Ovary (tissue), 9 donors: ENCODE measurements around the gene UBE2N. TPM values are rescaled to one million over a fixed set of nuclear protein-coding genes. Genes with fewer than 3 reads are reported as not detected.

Experiments used
- DNase-seq, 5 donors: peaks; one replicate each; pipeline ENCODE4 v3.0.0-alpha.2; 2019 to 2020
- H3K27ac ChIP-seq, 2 donors: fragments of 200-600 bp; one replicate each; pipeline versions ENCODE4 v1.5.1 to v1.8.0; 2019 to 2022
- H3K27me3 ChIP-seq: fragments of 200-600 bp; one replicate; pipeline ENCODE4 v1.8.0; 2022
- H3K36me3 ChIP-seq: fragments of 200-600 bp; sonication (generic); one replicate; pipeline ENCODE4 v1.5.1; 2019
- H3K4me1 ChIP-seq: one replicate; pipeline ENCODE4 v1.8.1; 2013; ENCODE audit warnings: mild to moderate bottlenecking, moderate library complexity; ENCODE audit not compliant: insufficient read depth
- H3K4me3 ChIP-seq: fragments of 200-600 bp; sonication (generic); one replicate; pipeline ENCODE4 v1.5.1; 2017
- H3K9me3 ChIP-seq, 2 donors: fragments of 200-600 bp in 1 of 2; sonication (generic) in 1 of 2; one replicate each; pipeline versions ENCODE4 v1.5.1 to v1.8.1; 2013 to 2019; ENCODE audit warnings: mild to moderate bottlenecking in 1 of 2, moderate library complexity in 1 of 2
- EP300 ChIP-seq: sonication (generic); formaldehyde crosslinking; IDR thresholded peaks from one replicate; pipeline ENCODE4 v1.6.1; 2017; ENCODE audit warnings: antibody characterized with exemption
- POLR2A ChIP-seq: fragments of 450-650 bp; IDR thresholded peaks from one replicate; pipeline ENCODE4 v1.6.1; 2017; ENCODE audit warnings: antibody characterized with exemption, mild to moderate bottlenecking, moderate library complexity
- WGBS, 3 donors: extraction: QIAGEN DNeasy Blood & Tissue Kit in 1 of 3; methylation state at CpG; one replicate each; pipeline versions ENCODE4 v1.1.5 to v1.1.7; 2013 to 2017; 5-methylcytosine and 5-hydroxymethylcytosine counted together
- intact Hi-C, 4 donors: fragments of 100-400 bp; cut with DNase I; formaldehyde crosslinking; loops; one replicate each; pipeline versions ENCODE4 v1.11.0 to v1.15.1; 2022 to 2023
- polyA plus RNA-seq, 2 donors: library from polyadenylated mRNA; stranded (reverse); fragments of 200-250 nt in 1 of 2; fragments of 350-450 nt in 1 of 2; fragmentation: Illumina TruSeq in 1 of 2; extraction: RNeasy Lipid Tissue Mini Kit (QIAGEN cat#74804) in 1 of 2; gene quantifications; one replicate each; pipeline ENCODE4 v1.2.3, GENCODE V29; 2013 to 2014
- total RNA-seq, 7 donors: library from RNA; depleted of rRNA in 2 of 7; stranded (reverse); fragments of >200 nt in 2 of 7; fragmentation: NEBNext Ultra II Directional in 3 of 7; extraction: Animal tissue kit (Norgen Biotek cat#: 25700) in 3 of 7; gene quantifications; one replicate each; pipeline versions ENCODE4 v1.1.0 to v1.2.4, GENCODE V29; 2016 to 2023
- TF ChIP-seq, protein P1 (sequence below), 3 donors: fragments of 450-650 bp in 2 of 3; fragments of 200-600 bp in 1 of 3; IDR thresholded peaks; one replicate each; pipeline versions ENCODE4 v1.5.1 to v1.8.0; 2016 to 2022; ENCODE audit warnings: antibody characterized with exemption in 3 of 3, mild to moderate bottlenecking in 1 of 3
- donor health status: DM: no; HTN: no; CAD: no; lungs with moderate emphysema.
- donor health status: DM: no; HTN: no; CAD: no.
- donor health status: Bipolar disorder and iron deficiency.
- donor health status: DM: yes; HTN: yes; CAD: no.
- donor health status: DM: no; HTN: no; CAD: no.
- donor health status: DM: yes; HTN: yes; CAD: no.

The UBE2N gene
- total and polyA plus RNA-seq, 9 donors = 18.8 to 102 (median 63.3) TPM

DNA sequence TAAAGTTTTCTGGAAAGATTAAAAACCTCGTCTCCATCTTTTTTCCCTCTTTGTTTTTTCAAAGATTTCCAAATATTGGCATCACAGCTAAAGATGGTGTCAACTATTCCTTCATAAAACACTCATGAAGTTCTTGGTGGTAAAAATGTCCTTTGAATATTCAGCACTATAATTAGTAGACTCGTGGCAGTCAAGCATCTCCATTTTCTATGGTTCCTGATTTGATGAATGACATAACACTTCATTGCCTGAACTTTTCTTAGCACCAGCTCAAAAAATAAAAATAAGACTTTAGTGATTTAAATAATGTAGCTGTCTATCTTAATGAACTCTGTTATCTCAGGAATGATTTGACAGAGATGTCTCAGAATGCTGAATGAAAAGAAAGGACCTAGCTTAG is 19.7 kb downstream of the UBE2N start:
- Histone ChIP-seq H3K4me3 (no peak overlapping the region), H3K4me1 (peaks cover 13% of the 10 kb centered on the region), H3K27ac (no peak overlapping the region), H3K36me3 (no peaks in the 10 kb centered on the region), H3K9me3 (no peaks in the 10 kb centered on the region), H3K27me3 (no peaks in the 10 kb centered on the region)
- DNase-seq = no peak
- TF ChIP-seq POLR2A (no peak), EP300 (no peak)
- TF ChIP-seq, protein P1, sequence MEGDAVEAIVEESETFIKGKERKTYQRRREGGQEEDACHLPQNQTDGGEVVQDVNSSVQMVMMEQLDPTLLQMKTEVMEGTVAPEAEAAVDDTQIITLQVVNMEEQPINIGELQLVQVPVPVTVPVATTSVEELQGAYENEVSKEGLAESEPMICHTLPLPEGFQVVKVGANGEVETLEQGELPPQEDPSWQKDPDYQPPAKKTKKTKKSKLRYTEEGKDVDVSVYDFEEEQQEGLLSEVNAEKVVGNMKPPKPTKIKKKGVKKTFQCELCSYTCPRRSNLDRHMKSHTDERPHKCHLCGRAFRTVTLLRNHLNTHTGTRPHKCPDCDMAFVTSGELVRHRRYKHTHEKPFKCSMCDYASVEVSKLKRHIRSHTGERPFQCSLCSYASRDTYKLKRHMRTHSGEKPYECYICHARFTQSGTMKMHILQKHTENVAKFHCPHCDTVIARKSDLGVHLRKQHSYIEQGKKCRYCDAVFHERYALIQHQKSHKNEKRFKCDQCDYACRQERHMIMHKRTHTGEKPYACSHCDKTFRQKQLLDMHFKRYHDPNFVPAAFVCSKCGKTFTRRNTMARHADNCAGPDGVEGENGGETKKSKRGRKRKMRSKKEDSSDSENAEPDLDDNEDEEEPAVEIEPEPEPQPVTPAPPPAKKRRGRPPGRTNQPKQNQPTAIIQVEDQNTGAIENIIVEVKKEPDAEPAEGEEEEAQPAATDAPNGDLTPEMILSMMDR (IDR thresholded peaks at IDR 0.05) = no peak
- 69 to 79% (median 71%) methylated on average over 2 of the region's 2 CpGs for WGBS, 3 donors
- intact Hi-C loops = no loop called here

DNA sequence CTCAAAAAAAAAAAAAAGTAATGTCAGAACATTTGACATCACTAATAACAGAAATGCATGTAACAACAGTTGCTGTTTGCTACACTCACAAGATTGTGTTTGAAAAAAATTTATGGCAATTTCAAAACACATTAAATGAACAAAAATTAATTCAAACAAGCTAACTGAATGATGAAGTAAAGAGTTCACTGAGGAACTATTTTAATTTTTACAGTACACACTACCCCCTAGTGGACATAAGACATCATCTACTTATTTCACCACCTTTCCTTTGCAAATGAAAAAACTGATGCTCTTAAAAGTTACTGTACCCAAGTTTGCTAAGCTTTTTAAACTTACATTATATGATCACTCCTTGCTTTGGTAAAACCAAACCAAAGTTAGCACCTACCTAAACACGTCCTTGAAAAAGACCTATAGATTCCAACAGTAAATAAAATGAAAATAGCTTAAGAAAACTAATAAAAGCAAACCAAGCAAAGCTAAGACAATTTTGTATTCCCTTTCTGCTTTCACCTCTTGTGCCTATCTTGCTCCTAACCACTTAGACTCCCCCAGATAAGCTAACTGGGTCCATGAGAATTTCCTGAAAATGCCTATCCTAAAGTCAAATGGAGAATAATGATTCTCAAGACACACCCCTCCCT is 22.2 kb downstream of the UBE2N start:
- H3K27ac ChIP-seq = no peak overlapping the region
- H3K9me3 ChIP-seq = no peaks in the 10 kb centered on the region
- no peaks in the 10 kb centered on the region for H3K36me3 ChIP-seq
- intact Hi-C loops = loop anchor here in 2 of 4 donors (5.0 to 10.0 kb wide), 2 partner anchors 432 to 435 kb away; no protein-coding TSS in a partner anchor
- 32 to 46% (median 45%) methylated on average over 1 of the region's 1 CpG for WGBS, 3 donors
- H3K4me1 ChIP-seq = peaks cover 10% of the 10 kb centered on the region
- no peak for TF ChIP-seq POLR2A
- TF ChIP-seq, protein P1 (IDR thresholded peaks at IDR 0.05) = peak in 2 of 3 donors; percentile 48 to 71
- DNase-seq = no peak
- H3K4me3 ChIP-seq = no peak overlapping the region
- H3K27me3 ChIP-seq = no peaks in the 10 kb centered on the region

DNA sequence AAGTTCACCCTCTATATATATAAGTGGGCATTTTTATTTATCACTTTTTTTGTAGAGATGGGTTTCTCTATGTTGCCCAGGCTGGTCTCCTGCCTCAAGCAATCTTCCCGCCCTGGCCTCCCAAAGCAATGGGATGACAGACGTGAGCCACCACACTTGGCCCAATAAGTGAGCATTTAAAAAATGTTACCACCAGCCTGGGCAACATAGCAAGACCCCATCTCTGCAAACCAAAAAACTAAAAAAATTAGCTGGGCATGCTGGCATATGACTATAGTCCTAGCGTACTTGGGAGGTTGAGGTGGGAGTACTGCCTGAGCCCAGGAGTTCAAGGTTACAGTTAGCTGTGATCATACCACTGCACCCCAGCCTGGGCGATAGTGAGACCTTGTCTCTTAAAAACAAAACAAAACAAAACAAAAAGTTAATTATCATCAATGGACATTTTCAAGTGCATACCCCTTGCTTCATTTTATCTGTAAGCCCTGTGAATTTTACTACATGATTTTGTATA is 23.7 kb downstream of the UBE2N start:
- TF ChIP-seq POLR2A (no peak), EP300 (no peak)
- TF ChIP-seq, protein P1 (IDR thresholded peaks at IDR 0.05) = no peak
- no peak for DNase-seq

DNA sequence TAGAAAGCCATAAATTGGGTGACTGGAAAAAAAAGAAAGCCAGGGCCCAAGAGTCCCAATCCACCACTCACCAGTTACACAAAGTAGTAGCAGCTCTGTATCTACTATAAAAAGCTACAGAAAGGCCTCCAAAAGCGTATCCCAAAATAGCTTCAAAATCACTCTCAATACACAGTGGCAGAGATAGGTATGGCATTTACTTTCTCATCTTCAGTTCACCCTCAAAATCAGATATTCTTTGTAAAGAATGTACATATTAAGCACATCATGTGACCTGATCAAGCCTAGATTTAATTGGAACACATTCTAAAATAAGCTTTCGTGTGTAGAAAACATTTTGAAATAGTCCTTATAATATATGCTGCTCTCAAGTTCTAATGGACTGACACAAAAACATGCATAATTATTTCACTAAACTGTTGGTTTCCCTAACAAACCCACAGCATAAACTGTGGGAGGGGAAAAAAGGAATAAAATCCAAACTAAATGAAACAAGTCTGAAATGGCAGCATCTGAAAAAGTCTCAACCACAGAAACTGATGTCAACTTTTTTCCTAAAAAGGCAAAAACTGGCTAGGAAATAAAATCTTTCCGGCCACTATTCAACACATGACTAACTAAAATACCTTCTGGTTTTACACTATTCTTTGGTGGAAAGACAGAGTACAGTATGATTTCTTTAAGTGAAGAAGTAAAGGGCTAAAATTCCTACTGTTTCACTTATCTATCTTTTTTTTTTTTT is 25.9 kb downstream of the UBE2N start:
- Histone ChIP-seq H3K4me3 (no peak overlapping the region), H3K27ac (no peak overlapping the region), H3K36me3 (no peaks in the 10 kb centered on the region), H3K9me3 (no peaks in the 10 kb centered on the region), H3K4me1 (peaks cover 13% of the 10 kb centered on the region), H3K27me3 (no peaks in the 10 kb centered on the region)
- WGBS, 3 donors = 47 to 59% (median 47%) methylated on average over 3 of the region's 3 CpGs
- TF ChIP-seq, protein P1 (IDR thresholded peaks at IDR 0.05) = no peak
- TF ChIP-seq EP300 (no peak), POLR2A (no peak)
- DNase-seq = no peak
- intact Hi-C loops = loop anchor here in 2 of 4 donors (5.0 to 10.0 kb wide), 2 partner anchors 429 to 431 kb away; no protein-coding TSS in a partner anchor

More for the DNA sequence above, 23.7 kb downstream of the UBE2N start:
- WGBS, 3 donors = 70 to 77% (median 72%) methylated on average over 4 of the region's 4 CpGs
- Histone ChIP-seq H3K27me3 (no peaks in the 10 kb centered on the region), H3K36me3 (no peaks in the 10 kb centered on the region), H3K27ac (no peak overlapping the region), H3K4me3 (no peak overlapping the region), H3K4me1 (peaks cover 11% of the 10 kb centered on the region), H3K9me3 (no peaks in the 10 kb centered on the region)
- intact Hi-C loops = loop anchor here in 2 of 4 donors (5.0 to 10.0 kb wide), 2 partner anchors 431 to 433 kb away; no protein-coding TSS in a partner anchor
